ENCODE data around the gene RPTOR.

Gene RPTOR

DNA sequence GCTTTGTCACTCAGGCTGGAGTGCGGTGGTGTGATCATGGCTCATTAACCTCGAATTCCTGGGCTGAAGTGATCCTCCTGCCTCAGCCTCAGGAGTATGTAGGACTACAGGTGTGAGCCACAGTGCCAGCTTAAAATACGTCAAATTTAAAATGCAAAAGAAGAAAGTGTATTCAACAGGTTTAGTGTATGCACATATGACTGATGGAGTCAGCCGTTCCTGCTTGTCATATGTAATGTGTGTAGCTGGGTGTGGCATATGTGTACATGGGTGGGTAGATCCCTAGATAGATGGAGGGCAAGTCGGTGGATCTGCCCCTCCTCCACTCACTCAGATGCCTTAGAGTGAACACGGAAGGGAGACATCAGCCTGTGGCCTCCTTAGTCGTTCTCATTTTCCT is 111.0 kb downstream of the RPTOR start:
- no peak for DNase-seq
- Mint-ChIP-seq H3K27ac (no peak overlapping the region), H3K36me3 (ENCODE audit: low read depth) (peaks cover 39% of the 10 kb centered on the region), H3K4me3 (no peak overlapping the region), H3K9me3 (peaks cover 18% of the 10 kb centered on the region), H3K4me1 (ENCODE audit: low read depth) (peaks cover 43% of the 10 kb centered on the region), H3K27me3 (no peaks in the 10 kb centered on the region)

DNA sequence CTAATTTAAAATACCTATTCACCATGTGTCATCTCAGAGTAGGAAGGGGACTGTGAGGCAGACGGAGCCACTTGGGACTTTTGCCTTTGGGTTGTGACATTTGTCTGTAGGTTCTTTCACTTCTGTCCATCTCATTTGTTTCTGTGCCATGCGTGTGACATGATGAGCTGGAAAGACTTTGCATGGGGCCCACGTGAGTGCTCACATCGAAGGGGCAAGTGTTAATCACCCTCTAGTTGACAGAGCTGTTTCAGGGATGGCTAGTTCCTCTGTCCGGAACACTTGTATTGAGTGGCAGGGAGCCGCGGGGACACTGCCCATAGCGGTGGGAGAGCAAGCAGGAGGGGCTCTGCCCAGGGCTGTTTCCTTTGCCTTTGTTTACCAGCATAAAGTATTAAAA is 112.0 kb downstream of the RPTOR start:
- Mint-ChIP-seq H3K4me3 (no peak overlapping the region), H3K27ac (no peak overlapping the region), H3K4me1 (ENCODE audit: low read depth) (peaks cover 39% of the 10 kb centered on the region), H3K27me3 (no peaks in the 10 kb centered on the region), H3K36me3 (ENCODE audit: low read depth) (peaks cover 34% of the 10 kb centered on the region), H3K9me3 (peaks cover 18% of the 10 kb centered on the region)
- peak; percentile 25 for DNase-seq

DNA sequence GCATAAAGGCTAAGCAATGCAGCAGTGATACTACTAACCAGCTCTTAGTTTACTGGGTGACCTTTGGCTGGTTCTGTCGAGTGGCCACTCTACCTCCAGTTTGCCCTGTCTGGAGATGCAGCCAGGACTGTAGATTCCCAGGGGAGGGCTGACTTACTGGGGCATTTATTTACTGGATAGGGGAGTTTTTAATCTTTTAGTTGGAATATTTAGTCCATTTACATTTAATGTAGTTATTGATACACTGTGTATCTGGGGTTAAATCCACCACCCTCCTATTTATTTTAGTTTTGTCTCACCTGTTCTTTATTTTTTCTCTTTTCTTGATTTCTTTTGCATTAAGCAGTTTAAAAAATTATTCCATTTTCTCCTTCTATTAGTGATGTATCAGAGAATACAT is 112.9 kb downstream of the RPTOR start:
- DNase-seq, result no peak
- Mint-ChIP-seq H3K36me3 (ENCODE audit: low read depth) (peaks cover 29% of the 10 kb centered on the region), H3K4me1 (ENCODE audit: low read depth) (peaks cover 43% of the 10 kb centered on the region), H3K4me3 (no peak overlapping the region), H3K27me3 (no peaks in the 10 kb centered on the region), H3K9me3 (peaks cover 18% of the 10 kb centered on the region), H3K27ac (no peak overlapping the region)

DNA sequence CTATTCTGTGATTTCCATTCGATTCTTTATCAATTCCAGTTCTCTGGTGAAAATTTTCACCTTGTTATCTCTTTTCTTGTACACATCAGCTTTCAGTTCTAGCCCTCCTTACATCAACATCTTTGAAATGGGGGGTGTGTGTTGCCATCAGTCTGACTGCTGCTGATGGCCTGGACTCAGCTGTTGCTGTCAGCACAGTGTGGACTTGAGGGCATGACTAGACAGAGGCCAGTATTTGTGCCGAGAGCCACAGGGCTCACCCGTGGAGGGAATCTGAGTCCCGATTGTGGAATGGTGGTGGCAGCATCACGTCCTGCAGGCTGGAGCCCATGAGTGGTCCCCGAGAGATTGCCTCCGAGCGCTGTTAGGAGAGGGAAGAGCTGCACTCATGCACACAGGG is 114.2 kb downstream of the RPTOR start:
- no peak overlapping the region for H3K27ac Mint-ChIP-seq
- H3K36me3 Mint-ChIP-seq (ENCODE audit: low read depth), result peaks cover 24% of the 10 kb centered on the region
- no peak overlapping the region for H3K4me3 Mint-ChIP-seq
- H3K9me3 Mint-ChIP-seq, result peaks cover 18% of the 10 kb centered on the region
- no peak for DNase-seq
- H3K27me3 Mint-ChIP-seq, result no peaks in the 10 kb centered on the region
- peaks cover 49% of the 10 kb centered on the region for H3K4me1 Mint-ChIP-seq (ENCODE audit: low read depth)

DNA sequence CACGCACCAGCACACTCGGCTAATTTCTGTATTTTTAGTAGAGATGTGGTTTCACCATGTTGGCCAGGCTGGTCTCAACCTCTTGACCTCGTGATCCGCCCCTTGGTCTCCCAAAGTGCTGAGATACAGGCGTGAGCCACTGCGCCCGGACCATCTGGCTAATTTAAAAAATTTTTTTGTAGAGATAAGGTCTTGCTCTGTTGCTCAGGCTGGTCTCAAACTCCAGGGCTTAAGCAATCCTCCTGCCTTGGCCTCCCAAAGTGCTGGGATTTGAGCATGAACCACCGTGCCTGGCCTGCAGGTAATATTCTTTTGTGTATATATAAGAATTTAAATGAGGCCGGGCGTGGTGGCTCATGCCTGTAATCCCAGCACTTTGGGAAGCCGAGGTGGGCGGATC is 115.0 kb downstream of the RPTOR start:
- Mint-ChIP-seq H3K4me1 (ENCODE audit: low read depth) (peaks cover 53% of the 10 kb centered on the region), H3K36me3 (ENCODE audit: low read depth) (peaks cover 24% of the 10 kb centered on the region), H3K27ac (no peak overlapping the region), H3K27me3 (no peaks in the 10 kb centered on the region), H3K4me3 (no peak overlapping the region), H3K9me3 (peaks cover 11% of the 10 kb centered on the region)
- DNase-seq, result peak; percentile 13

DNA sequence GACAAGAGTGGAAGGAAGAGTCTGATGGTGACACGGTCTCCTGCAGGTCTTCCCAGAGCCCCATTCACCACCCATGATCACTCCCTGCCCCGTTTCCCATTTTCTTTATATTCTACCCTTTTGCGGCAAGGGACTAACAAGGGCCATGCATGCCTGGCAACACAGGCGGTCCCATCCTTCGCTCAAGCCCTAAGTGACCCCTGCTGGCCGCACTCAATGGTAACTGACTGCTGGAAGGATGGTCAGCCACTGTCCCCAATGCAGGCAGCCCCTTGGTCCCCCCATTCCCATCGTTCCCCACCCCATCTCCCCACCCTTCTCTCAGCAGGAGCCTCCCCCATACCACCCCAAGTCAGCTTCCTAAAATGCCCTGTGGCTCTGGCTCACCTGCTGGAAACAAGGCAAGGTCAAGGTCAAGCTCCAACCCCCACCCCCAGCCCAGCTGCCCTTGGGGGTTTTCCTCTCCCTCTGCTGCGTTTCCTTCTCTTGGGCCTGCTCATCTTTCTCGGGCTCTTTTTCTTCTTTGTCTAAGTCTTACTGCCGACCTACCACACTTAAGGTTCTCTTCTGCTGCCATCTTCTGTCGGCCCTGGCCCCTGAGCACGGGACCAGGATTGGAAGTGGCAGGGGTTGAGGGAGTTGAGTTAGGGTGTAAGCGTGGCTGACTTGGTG is 116.0 kb downstream of the RPTOR start:
- Mint-ChIP-seq H3K36me3 (ENCODE audit: low read depth) (peaks cover 24% of the 10 kb centered on the region), H3K4me3 (no peak overlapping the region), H3K27me3 (no peaks in the 10 kb centered on the region), H3K27ac (peak overlapping the region; percentile 5), H3K4me1 (ENCODE audit: low read depth) (peaks cover 58% of the 10 kb centered on the region), H3K9me3 (peaks cover 11% of the 10 kb centered on the region)
- DNase-seq, result peak; percentile 19

DNA sequence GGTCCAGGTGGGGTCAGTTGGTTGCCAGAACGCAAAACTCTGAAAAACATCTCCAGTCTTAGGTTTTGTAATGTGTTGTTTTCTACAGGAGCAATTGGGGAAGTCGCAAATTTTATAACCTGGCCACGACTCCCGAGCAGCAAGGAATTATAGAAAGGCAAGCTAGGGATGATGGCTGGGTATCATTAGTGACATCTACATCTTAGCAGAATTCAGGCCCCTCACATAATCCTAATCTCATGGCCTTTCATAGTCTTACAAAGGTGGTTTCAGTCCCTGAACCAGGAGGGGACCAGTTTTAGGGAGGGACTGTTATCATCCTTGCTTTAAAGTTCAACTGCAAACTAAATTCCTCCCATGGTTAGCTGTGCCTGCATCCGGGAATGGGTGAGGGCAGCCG is 117.9 kb downstream of the RPTOR start:
- Mint-ChIP-seq H3K27me3 (no peaks in the 10 kb centered on the region), H3K36me3 (ENCODE audit: low read depth) (peaks cover 28% of the 10 kb centered on the region), H3K27ac (no peak overlapping the region), H3K4me1 (ENCODE audit: low read depth) (peaks cover 67% of the 10 kb centered on the region), H3K9me3 (peaks cover 5% of the 10 kb centered on the region), H3K4me3 (no peak overlapping the region)
- DNase-seq, result no peak

DNA sequence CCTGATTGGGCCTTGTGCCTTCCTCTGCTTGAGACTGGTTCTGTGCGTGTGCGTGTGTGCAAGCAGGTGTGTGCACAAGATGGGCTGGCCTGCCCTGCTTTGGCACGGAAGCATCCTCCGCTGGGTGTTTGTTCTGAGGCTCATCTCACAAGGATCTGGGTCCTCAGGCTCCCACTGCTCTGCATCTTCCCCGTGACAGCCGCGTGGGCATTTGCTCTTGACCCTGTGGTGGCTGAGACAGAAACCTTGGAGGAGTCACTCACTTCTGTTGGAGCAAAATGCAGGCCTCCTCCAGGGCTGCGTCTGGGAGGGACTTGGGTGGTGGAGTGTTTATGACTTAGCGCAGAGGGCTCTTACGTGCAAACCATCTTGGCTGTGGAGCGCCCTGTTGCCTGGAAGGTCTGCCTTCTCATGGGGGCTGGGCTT is 119.2 kb downstream of the RPTOR start:
- Mint-ChIP-seq H3K4me1 (ENCODE audit: low read depth) (peaks cover 75% of the 10 kb centered on the region), H3K9me3 (no peaks in the 10 kb centered on the region), H3K27me3 (no peaks in the 10 kb centered on the region), H3K27ac (peak overlapping the region; percentile 82), H3K36me3 (ENCODE audit: low read depth) (peaks cover 26% of the 10 kb centered on the region), H3K4me3 (peak overlapping the region; percentile 11)
- DNase-seq, result peak; percentile 53

DNA sequence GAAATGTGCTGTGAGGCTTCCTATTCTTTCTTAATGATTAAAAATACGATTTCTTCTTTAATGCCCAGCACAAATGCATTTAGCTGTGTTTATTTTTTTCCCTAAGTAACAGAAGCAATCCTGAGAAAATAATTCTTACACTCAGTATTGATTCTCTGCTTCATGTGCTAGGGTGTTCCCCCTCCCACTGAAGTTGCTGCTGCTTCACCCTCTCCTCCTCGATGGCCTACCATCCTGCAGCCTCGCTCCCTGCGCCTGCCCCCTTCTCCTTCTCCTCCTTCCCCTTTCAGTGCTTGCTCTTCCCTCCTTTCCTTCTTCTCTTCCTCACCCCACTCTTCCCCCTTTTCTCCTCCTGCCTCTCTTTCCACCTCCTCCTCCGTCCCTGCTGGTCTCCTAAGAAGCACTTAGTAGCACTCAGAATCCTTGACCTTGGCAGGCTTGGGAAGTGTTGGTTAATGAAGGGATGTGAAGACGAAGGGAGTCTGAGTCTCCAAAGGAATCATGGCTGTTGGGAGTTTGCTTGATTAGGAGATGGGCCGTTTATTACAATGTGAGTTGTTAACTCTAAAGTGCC is 119.7 kb downstream of the RPTOR start:
- H3K36me3 Mint-ChIP-seq (ENCODE audit: low read depth), result peaks cover 24% of the 10 kb centered on the region
- no peaks in the 10 kb centered on the region for H3K27me3 Mint-ChIP-seq
- H3K4me1 Mint-ChIP-seq (ENCODE audit: low read depth), result peaks cover 75% of the 10 kb centered on the region
- peak overlapping the region; percentile 69 for H3K27ac Mint-ChIP-seq
- no peaks in the 10 kb centered on the region for H3K9me3 Mint-ChIP-seq
- H3K4me3 Mint-ChIP-seq, result peak overlapping the region; percentile 30
- DNase-seq, result no peak

DNA sequence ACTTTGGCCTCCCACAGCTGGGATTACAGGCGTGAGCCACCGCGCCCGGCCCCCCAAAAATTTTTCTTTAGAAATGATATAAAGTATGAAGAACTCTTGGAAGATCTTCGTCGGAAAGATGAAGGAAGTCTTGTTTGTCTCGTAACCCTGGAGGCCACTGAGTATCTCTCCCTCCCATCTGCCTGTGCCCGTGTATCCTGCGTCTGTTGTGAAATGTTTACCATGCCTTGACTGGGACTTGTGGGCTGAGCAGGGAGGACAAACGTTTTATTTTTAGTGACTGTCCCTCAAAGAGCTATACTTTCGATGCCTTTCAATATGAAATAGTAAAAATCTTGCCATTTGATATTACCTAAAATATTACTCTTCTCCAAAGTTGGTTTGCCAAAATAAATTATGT is 121.2 kb downstream of the RPTOR start:
- Mint-ChIP-seq H3K9me3 (no peaks in the 10 kb centered on the region), H3K27ac (peak overlapping the region; percentile 83), H3K27me3 (no peaks in the 10 kb centered on the region), H3K4me3 (peak overlapping the region; percentile 67), H3K36me3 (ENCODE audit: low read depth) (peaks cover 22% of the 10 kb centered on the region), H3K4me1 (ENCODE audit: low read depth) (peaks cover 84% of the 10 kb centered on the region)
- DNase-seq, result no peak

DNA sequence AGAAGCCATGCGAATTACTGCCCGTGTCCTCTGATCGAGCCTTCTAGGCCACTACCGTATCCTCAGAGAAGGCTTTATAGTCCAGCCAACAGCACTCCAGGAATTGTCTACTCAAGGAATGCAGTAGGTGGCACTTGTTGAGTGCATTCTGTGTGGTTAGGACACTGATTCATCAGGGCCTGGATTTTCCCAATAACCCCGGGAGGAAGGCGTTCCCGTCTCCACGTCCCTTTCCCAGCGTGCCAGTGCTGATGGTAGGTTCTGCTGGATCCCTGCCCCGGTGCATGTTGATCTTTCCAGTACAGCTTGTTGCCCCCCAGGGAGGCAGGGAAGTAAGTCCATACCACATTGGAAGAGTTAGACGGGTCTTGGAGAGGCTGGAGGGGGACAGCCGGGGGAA is 122.2 kb downstream of the RPTOR start:
- Mint-ChIP-seq H3K27me3 (no peaks in the 10 kb centered on the region), H3K9me3 (no peaks in the 10 kb centered on the region), H3K4me1 (ENCODE audit: low read depth) (peaks cover 83% of the 10 kb centered on the region), H3K36me3 (ENCODE audit: low read depth) (peaks cover 27% of the 10 kb centered on the region), H3K4me3 (no peak overlapping the region), H3K27ac (no peak overlapping the region)
- DNase-seq, result no peak

DNA sequence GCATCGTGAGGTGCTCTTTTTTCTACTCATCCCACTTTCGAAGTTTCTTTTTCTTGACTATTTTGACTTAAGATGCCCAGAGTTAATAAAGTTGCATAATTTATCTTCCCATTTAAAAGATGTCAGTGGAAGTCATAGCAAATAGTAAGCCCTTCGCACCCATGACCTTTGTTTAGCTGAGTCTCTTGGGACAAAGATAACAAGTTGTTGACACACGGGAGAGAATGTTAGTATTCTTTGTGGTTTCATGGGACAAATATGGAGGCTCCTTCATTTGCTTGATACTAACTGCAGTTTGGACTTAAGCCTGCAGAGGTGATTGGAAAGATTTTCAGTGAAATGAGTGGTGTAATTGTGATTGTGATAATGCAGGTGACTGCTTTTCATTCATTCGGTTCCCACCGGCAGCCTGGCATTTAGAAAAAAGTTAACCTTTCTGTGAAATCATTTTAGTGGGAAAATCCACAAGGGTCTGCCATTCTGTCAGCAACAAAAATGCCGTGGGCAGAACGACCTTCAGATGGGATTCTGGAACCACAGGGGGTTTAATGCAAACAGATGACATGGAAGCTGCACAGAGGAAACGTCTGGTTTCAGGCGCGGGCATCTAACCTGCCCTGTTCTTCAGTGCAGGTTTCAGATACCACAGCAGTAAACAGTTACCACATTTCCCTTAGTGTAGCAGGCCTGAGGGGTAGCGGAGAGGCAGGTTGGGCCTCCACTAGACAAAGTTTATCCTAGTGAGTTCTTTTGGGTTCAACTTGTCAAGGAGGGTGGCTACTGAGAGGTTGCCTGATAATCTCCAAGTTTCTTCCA is 123.0 kb downstream of the RPTOR start:
- H3K27ac Mint-ChIP-seq, result no peak overlapping the region
- H3K9me3 Mint-ChIP-seq, result no peaks in the 10 kb centered on the region
- H3K36me3 Mint-ChIP-seq (ENCODE audit: low read depth), result peaks cover 28% of the 10 kb centered on the region
- no peak overlapping the region for H3K4me3 Mint-ChIP-seq
- H3K27me3 Mint-ChIP-seq, result no peaks in the 10 kb centered on the region
- no peak for DNase-seq
- H3K4me1 Mint-ChIP-seq (ENCODE audit: low read depth), result peaks cover 76% of the 10 kb centered on the region

DNA sequence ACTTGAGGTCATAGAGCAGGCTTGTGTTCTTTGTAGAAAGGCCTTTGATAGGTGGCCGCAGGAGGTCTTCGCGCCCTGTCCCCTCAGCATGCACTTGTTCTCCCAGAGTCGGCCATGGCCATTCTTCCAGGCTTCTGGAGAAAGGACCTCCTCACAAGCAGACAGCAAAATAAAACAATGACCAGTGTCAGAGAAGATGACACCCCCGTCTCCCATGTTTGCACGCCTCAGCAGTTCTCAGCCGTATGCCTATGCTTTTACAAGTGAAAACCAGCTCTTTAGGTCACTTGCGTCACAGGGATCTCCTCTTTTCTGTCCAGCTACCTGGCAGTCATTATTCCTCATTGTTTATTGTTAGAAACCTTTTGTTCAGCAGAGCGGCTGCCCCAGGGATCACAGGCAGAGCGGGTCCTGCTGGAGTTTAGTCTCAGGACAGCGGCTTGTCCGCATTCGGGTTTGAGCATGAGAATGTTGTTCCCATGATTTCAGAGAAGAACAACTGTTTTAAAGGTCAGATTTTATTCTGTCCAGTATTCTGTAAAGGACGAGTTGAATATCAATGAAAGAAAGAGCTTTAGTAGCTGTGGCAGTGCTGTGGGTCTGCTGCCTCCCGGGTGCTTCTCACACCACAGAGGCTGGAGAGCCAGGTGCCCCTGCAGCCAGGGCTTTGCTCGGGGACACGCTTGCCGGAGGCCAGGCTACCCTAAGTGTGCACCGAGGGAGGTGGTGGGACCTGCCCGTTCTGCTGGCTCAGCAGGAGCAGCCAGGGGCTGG is 123.9 kb downstream of the RPTOR start:
- no peak overlapping the region for H3K27ac Mint-ChIP-seq
- H3K4me3 Mint-ChIP-seq, result no peak overlapping the region
- no peak for DNase-seq
- H3K27me3 Mint-ChIP-seq, result no peaks in the 10 kb centered on the region
- H3K4me1 Mint-ChIP-seq (ENCODE audit: low read depth), result peaks cover 76% of the 10 kb centered on the region
- no peaks in the 10 kb centered on the region for H3K9me3 Mint-ChIP-seq
- H3K36me3 Mint-ChIP-seq (ENCODE audit: low read depth), result peaks cover 28% of the 10 kb centered on the region

DNA sequence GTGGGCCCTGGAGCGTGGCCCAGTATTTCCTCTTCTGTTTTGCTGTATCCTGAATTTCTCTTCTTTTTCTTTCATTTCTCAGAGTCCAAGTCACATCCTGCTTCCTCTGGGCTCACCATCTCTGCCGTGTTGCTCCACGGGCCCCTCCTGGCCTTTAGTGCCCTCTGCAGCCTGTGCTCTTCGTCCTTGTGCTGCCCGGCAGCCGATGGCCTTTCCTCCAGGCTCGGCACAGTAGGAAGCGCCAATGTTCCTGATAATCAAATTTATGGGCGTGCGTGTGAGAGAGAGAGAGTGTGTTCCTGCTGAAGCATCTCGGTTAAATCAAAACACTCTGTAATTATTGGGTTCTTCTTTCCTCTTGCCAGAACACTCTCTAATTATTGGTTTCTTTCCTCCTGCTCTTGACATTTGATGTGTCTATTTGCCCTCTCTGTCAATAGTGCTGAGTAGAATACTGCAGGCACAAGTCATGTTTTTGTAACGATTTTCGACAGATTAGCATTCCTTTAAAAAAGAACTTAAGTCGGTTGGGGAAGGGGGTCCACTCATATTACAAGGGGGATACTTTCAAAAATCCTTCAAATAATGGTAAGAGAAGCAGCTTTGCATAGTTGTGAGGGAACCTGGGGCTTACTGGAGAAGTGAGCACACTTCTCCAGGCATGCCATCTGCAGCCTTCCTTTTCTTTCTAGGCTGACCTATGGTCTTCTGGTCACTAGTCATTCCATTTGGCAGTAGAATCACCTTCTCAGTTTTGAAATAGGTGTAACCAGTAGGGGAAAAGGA is 126.6 kb downstream of the RPTOR start:
- Mint-ChIP-seq H3K27ac (no peak overlapping the region), H3K9me3 (no peaks in the 10 kb centered on the region), H3K4me3 (no peak overlapping the region), H3K36me3 (ENCODE audit: low read depth) (peaks cover 26% of the 10 kb centered on the region), H3K27me3 (no peaks in the 10 kb centered on the region), H3K4me1 (ENCODE audit: low read depth) (peaks cover 68% of the 10 kb centered on the region)
- DNase-seq, result no peak

Measured in activated T-cell treated with anti-CD3 and anti-CD28 coated beads, Interleukin-2, amount 50 U/mL, for 24 hours (primary cell).